GM18505 (cell line): ENCODE data around the gene ELOVL5.
"Not testable (repeated sequence)": the region's sequence is repeated elsewhere in the genome, so short reads cannot be mapped to it uniquely, and the experiment has no call there.

Experiments used
- ATAC-seq: cut with Tn5 transposase; IDR thresholded peaks from one replicate; pipeline ENCODE4 v1.9.1; 2021; ENCODE audit not compliant: unreplicated experiment
- POLR2A ChIP-seq: IDR thresholded peaks from 4 replicates; pipeline ENCODE4 v1.6.1; 2011; ENCODE audit warnings: borderline replicate concordance; ENCODE audit not compliant: insufficient read depth, insufficient read length; ENCODE audit errors: extremely low read depth

Gene ELOVL5

DNA sequence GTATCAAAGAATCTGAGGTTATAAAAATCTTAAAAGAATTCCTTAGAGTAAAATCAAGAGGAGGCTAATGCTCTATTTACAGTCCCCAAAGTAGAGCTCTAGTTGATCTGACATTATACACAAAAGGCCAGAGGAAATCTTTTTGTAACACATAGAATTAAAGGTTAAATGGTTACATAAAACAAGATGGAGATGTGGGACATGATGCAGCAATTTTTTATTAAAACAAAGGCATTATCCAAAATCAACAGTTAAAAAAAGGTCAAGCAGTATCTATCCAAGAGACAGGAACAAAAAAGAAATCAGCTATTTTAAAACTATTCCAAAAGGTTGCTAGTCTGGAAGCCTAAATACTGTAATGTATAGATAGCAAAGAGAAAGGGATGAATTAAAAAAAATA lies 20.4 kb downstream of the ELOVL5 start:
- ATAC-seq = no peak
- TF ChIP-seq POLR2A = no peak

DNA sequence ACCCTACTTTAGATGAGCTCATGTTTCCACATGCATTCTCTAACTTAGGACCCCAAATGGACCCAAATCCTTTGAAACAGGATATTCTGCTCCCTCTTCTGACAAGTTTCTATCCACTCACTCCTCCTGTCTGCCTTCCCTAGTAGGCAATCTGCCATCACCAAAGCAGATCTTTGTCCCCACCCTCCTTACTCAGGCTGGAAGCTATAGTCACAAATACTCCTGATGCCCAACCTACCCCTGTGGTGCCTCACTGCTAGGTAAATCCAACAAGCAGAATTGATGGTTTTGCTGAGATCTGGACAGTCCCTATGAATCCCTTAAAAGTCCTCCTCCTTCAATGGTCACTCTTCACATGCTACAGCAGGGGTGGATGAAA lies 21.7 kb downstream of the ELOVL5 start:
- ATAC-seq = no peak
- no peak for TF ChIP-seq POLR2A

DNA sequence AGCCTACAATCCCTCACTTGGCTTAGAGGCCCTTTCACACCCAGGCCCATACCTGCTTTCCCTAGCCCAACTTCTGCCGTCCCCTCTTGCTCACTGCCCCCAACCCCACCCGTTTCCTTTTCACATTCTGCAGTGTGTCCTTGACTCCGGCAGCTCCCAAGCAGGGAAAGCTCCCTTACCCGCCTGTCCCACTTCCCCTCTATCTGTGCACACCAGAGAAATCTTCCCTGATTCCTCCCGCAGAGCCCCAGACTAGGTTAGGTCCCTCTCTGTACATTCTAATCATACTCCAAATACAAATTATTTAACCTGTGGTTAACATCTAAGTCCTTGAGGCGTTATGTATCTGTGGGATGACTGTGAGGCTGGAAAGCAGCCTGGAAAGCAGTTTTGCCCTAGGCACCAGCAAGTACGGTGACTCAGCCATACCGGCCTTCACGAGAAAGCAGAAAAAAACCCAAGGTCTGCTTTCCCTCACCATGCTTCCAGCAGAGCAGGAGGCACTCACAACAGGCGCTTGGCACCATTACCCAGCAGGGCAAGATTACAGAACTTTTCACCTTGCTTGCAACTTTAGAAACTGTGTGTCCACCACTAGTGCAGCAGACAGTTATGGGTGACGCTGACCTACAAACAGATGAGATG lies 22.3 kb downstream of the ELOVL5 start:
- no peak for ATAC-seq
- no peak for TF ChIP-seq POLR2A

DNA sequence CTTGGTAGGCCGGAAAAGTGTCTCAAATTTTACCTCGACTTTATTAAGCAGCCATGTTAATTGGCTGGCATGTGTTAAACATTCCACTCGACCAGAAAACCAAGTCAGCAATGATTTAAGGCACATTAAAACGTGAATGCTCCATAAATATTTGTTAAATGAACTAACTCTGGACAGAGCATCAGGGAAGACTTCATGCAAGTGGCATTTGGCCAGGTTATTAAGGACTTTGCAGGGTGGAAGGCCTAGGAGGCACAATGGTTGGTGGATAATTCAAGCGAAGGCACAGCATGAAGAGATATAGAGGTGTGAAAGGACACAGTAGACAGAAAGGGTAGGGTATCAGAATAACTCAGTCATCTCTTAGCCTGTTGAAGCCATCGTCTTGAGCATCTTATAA lies 23.0 kb downstream of the ELOVL5 start:
- no peak for ATAC-seq
- no peak for TF ChIP-seq POLR2A

DNA sequence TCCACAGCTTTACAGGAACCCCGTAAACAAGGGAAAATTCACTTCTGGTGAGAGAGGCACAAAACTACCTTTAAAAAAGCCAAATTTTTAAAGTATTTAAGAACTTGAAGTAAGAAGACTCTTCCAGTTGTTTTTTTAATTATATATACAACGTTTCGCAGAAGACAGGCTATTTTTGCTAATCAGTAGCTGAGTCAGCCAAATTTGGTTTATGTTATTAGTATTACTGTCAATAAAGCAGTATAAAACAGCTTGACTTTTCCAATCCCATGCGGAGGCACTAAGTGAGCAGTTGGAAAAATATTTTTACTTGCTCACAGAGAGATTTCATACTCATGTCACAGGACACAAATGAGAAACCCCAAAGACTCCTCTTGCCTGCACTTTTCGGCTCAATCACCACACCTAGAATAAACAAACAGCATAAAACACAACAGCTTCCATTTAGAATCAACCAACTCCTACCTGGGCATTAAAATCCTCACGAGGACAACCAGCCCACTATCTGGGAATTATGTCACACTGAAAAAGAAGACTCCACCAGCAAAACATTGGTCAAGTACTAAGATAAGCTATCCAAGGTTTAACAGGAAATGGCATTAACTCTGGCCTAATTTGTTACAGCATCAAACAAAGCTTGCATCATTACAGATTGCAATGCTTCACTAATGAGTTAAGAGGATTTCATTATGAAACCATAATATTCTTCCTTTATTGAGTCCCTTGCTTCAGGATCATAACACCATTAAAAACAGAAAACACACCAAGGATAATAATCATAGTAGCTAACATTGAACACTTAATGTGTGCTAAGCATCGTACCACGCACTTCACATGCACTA lies 26.3 kb downstream of the ELOVL5 start:
- no peak for TF ChIP-seq POLR2A

DNA sequence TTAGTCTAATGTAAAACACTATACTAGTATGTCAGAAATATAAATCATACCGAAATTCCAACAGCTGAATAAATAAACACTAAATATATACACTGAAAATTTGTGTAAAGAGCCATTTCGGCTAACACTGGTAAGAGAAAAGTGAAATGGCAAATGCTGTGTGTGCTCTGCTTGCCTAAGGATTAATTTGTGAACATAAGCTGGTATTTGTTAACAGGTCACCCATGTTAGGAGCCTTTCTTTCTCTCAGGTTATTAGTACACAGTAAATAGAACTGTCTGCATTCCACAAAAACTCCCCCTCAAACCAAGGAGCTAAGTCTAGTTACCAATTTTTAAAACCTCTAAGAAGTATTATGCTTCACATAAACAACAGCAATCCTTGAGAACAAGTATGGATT lies 27.0 kb downstream of the ELOVL5 start:
- no peak for ATAC-seq
- TF ChIP-seq POLR2A = no peak

More for the DNA sequence above, 26.3 kb downstream of the ELOVL5 start:
- ATAC-seq = no peak

DNA sequence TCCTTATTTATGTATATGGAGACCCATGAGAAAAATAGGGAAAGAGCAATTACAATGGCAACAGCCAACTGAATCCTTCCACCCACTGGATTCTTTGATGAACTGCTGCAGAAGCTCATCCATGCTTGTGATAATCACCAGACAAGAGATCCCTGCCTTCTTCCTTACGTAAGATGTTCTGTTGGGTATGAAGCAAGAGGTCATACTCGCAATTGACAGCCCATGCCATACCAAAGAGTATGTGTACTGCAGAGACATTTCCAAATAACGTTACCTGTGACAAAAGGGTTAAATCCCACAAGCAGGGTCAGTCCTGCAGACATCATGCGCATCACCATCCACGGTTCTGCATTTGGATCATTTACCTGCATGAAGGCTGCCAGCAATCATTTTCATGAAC lies 27.8 kb downstream of the ELOVL5 start:
- no peak for ATAC-seq
- no peak for TF ChIP-seq POLR2A

DNA sequence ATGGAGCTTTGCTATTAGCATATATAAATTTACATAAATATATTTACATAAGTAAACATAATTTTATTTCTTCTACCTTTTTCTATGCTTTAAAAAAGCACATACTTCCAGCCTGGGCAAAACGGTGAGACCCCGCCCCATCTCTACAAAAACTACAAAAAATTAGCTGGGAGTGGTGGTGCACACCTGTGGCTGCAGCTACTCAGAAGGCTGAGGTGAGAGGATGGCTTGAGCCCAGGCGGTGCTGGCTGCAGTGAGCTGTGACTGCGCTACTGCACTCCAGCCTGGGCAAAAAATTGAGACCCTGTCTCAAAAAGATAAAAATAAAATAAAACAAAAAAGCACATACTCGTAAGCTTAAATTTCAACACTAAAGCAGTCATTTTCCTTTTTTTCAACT lies 30.3 kb downstream of the ELOVL5 start:
- no peak for ATAC-seq
- TF ChIP-seq POLR2A = no peak

DNA sequence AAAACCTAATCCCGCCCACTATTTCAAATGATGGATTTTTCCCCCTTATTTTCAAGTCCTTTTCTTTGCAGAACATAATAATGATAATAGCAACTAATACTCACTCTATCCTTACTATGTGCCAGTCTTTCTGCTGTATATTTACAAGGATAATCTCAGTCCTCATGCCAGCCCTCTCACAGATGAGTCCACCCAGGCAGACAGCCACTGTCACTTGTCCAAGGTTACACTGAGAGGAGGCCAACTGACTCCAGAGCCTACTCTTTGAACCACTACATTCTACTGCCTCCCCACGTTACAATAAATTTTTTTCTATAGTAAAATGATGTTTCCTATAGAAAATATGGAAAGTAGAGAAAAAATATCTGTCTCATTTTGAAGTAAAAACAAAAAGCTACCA lies 30.9 kb downstream of the ELOVL5 start:
- no peak for ATAC-seq
- TF ChIP-seq POLR2A = no peak

DNA sequence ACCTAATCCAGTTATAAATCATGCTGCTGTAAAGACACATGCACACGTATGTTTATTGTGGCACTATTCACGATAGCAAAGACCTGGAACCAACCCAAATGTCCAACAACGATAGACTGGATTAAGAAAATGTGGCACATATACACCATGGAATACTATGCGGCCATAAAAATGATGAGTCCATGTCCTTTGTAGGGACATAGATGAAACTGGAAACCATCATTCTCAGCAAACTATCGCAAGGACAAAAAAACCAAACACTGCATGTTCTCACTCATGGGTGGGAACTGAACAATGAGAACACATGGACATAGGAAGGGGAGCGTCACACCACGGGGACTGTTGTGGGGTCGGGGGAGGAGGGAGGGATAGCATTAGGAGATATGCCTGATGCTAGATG lies 31.5 kb downstream of the ELOVL5 start:
- ATAC-seq = not testable (repeated sequence)

DNA sequence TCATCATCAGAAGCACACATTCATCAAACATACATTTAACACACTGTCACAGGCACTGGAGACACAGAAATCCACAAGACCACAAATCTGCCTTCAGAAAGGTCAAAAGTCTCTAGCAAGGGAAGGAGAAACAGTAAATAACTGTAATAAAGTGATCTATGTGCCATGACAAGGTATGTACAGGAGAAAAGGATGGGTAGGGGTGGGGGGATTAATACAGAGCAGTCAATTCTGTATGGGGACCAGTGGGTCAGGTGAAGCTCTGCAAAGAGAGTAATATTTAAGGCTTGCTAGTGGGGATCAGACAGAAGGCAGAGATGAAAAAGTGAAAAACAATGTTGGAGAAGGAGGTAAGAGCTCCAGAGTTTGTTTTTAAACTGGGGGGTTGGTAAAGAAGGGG lies 32.6 kb downstream of the ELOVL5 start:
- no peak for ATAC-seq
- TF ChIP-seq POLR2A = no peak

DNA sequence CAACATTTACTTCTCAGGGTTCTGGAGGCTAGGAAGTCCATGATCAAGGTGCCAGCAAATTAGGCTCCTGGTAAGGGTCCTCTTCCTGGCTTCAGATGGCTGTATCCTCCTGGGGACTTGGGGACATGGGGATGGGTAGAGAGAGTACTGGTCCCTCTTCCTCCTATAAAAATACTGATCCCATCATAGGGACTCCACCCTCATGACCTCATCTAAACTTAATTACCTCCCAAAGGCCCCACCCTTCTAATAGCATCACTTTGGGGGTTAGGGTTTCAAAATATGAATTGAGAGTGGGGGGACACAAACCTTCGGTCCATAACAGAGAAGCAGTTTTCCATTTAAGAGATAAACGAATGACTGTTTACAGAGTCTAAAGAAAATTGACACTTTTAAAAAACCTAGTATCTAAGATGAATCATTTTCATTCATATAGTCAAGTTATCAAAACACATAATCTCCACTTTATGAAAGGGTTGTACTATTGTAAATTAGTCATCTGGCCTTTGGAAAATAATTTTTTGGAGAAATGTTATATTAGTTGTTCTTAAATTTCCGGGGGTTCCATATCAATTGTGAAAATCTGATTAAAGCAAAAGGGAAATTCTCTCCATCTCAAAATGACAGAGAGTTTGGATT lies 33.5 kb downstream of the ELOVL5 start:
- no peak for ATAC-seq
- no peak for TF ChIP-seq POLR2A

DNA sequence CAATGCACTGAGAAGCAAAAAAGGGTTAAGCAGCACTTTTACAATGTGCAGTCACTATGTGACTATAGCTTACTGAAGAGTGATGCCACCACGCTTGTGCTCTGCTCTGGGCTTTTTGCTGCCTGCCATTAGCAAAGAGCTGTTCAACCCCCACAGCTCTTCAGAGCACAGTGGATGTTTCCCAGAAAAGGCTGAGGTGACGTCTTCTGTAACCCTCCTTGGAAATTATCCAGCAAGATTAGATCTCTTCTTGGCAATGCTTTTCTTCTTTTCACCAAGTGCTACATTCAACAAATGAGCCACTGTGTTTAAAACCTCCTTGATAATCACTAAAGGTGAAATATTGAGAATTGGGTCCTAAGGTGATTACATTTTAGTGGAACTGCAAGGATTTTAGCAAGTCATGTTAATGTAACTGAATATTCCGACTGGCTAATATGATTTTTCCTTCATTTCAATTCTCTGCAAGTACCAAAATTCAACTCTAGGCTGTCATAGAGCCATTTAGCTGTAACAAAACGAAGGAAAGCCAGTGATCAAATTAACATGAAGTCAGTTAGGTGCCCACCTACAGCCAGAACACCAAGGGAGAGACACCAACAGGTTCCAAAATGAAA lies 34.9 kb downstream of the ELOVL5 start:
- no peak for ATAC-seq
- TF ChIP-seq POLR2A = no peak

DNA sequence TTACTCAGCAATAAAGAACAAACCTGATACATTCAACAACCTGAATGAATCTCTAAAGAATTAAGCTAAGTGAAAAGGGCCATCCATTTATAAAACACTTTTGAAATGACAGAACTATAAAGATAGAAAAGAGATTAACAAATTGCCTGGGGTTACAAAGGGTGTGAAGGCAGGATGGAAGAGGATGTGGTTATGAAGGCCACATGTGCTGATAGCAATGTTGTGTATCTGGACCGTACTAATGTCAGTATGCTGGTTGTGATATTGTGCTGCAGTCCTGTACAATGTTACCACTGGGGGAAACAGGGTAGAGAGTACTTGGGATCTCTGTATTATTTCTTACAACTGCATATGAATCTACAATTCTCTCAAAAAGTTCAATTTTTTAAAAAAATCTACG lies 36.4 kb downstream of the ELOVL5 start:
- no peak for TF ChIP-seq POLR2A
- no peak for ATAC-seq
